HEK293T (cell line): ENCODE results near the gene TBX18.

Experiments
- CTCF ChIA-PET: fragments of 350-600 bp; formaldehyde crosslinking; extraction: SDS; loops from one replicate; lab custom pipeline; 2021; ENCODE audit warnings: antibody characterized with exemption, inconsistent platforms; lab: Yijun Ruan, JAX
- POLR2A ChIA-PET: fragments of 350-600 bp; formaldehyde crosslinking; extraction: SDS; loops from one replicate; lab custom pipeline; 2020; ENCODE audit warnings: antibody characterized with exemption, inconsistent platforms; lab: Yijun Ruan, JAX
- DNase-seq: peaks from one replicate; pipeline ENCODE4 v3.0.0; 2012; ENCODE audit warnings: mixed read lengths; ENCODE audit errors: extremely low spot score
- ARNT ChIP-seq: fragments of 450-650 bp; IDR thresholded peaks from 2 replicates; pipeline ENCODE4 v1.6.1; 2017; ENCODE audit warnings: mild to moderate bottlenecking
- BHLHE40 ChIP-seq: fragments of 450-650 bp; IDR thresholded peaks from 2 replicates; pipeline ENCODE4 v1.6.1; 2016; ENCODE audit warnings: mild to moderate bottlenecking, moderate library complexity, borderline replicate concordance
- CTBP1 ChIP-seq: fragments of 450-650 bp; IDR thresholded peaks from 2 replicates; pipeline ENCODE4 v1.6.1; 2016; ENCODE audit warnings: borderline replicate concordance
- ELF4 ChIP-seq: fragments of 450-650 bp; IDR thresholded peaks from 2 replicates; pipeline ENCODE4 v1.6.1; 2017; ENCODE audit warnings: antibody characterized with exemption
- FOXA1 ChIP-seq: fragments of 450-650 bp; IDR thresholded peaks from 2 replicates; pipeline ENCODE4 v1.6.1; 2016; ENCODE audit warnings: mild to moderate bottlenecking
- FOXK2 ChIP-seq: fragments of 450-650 bp; IDR thresholded peaks from 2 replicates; pipeline ENCODE4 v1.6.1; 2016; ENCODE audit warnings: mild to moderate bottlenecking
- FOXM1 ChIP-seq: fragments of 450-650 bp; IDR thresholded peaks from 2 replicates; pipeline ENCODE4 v1.6.1; 2017; ENCODE audit warnings: mild to moderate bottlenecking, borderline replicate concordance
- HDGF ChIP-seq: fragments of 450-650 bp; IDR thresholded peaks from 2 replicates; pipeline ENCODE4 v1.6.1; 2017; ENCODE audit warnings: antibody characterized with exemption, borderline replicate concordance
- L3MBTL2 ChIP-seq: fragments of 450-650 bp; conservative IDR thresholded peaks from 2 replicates; pipeline ENCODE4 v1.6.1; 2016; ENCODE audit warnings: mild to moderate bottlenecking
- LEF1 ChIP-seq: fragments of 450-650 bp; IDR thresholded peaks from 2 replicates; pipeline ENCODE4 v1.6.1; 2017; ENCODE audit warnings: mild to moderate bottlenecking, borderline replicate concordance
- NFRKB ChIP-seq: fragments of 450-650 bp; IDR thresholded peaks from 2 replicates; pipeline ENCODE4 v1.6.1; 2016; ENCODE audit warnings: mild to moderate bottlenecking, moderate library complexity
- PKNOX1 ChIP-seq: fragments of 450-650 bp; IDR thresholded peaks from 2 replicates; pipeline ENCODE4 v1.6.1; 2016
- SP1 ChIP-seq: fragments of 450-650 bp; IDR thresholded peaks from 2 replicates; pipeline ENCODE4 v1.6.1; 2017
- SUZ12 ChIP-seq: fragments of 450-650 bp; IDR thresholded peaks from 2 replicates; pipeline ENCODE4 v1.6.1; 2016; ENCODE audit warnings: mild to moderate bottlenecking
- TARDBP ChIP-seq: fragments of 450-650 bp; IDR thresholded peaks from 2 replicates; pipeline ENCODE4 v1.6.1; 2016
- ZNF384 ChIP-seq: fragments of 450-650 bp; IDR thresholded peaks from 2 replicates; pipeline ENCODE4 v1.6.1; 2016

Gene TBX18

GRCh38 chr6:84657486-84657885, 106.9 kb downstream of the TBX18 start:
- CTCF ChIA-PET = no interaction called here
- no peak for TF ChIP-seq HDGF
- no peak for DNase-seq
- POLR2A ChIA-PET = no interaction called here

- POLR2A ChIA-PET = no interaction called here
- no peak for TF ChIP-seq SP1
- TF ChIP-seq FOXA1 = no peak
- no peak for TF ChIP-seq BHLHE40
- no peak for TF ChIP-seq LEF1
- no peak for TF ChIP-seq ELF4
- TF ChIP-seq ZNF384 = no peak
- TF ChIP-seq L3MBTL2 = no peak
- TF ChIP-seq SUZ12 = no peak
- no peak for TF ChIP-seq NFRKB
- no peak for TF ChIP-seq TARDBP
- TF ChIP-seq FOXM1 = no peak
- TF ChIP-seq CTBP1 = no peak
- TF ChIP-seq PKNOX1 = no peak
- CTCF ChIA-PET = no interaction called here
- DNase-seq = no peak
Measured at GRCh38 chr6:84657025-84657424, 107.4 kb downstream of the TBX18 start.

- POLR2A ChIA-PET = no interaction called here
- CTCF ChIA-PET = no interaction called here
Measured at GRCh38 chr6:84653027-84653551, 111.3 kb downstream of the TBX18 start.

GRCh38 chr6:84652356-84653026, 111.9 kb downstream of the TBX18 start:
- CTCF ChIA-PET = no interaction called here
- POLR2A ChIA-PET = no interaction called here
- no peak for DNase-seq
- TF ChIP-seq FOXM1 = no peak

More at GRCh38 chr6:84653027-84653551, 111.3 kb downstream of the TBX18 start:
- DNase-seq = no peak
- no peak for TF ChIP-seq FOXA1
- TF ChIP-seq PKNOX1 = no peak
- TF ChIP-seq SP1 = no peak
- no peak for TF ChIP-seq ARNT
- TF ChIP-seq FOXM1 = no peak
- TF ChIP-seq L3MBTL2 = no peak
- TF ChIP-seq CTBP1 = no peak
- no peak for TF ChIP-seq HDGF
- TF ChIP-seq NFRKB = no peak

- no peak for TF ChIP-seq ARNT
- no peak for TF ChIP-seq L3MBTL2
- TF ChIP-seq CTBP1 = no peak
- TF ChIP-seq TARDBP = no peak
- no peak for TF ChIP-seq HDGF
- TF ChIP-seq ELF4 = no peak
- TF ChIP-seq ZNF384 = no peak
- no peak for TF ChIP-seq FOXM1
- DNase-seq = no peak
- ChIA-PET POLR2A (no interaction called here), CTCF (no interaction called here)
Measured at GRCh38 chr6:84651583-84651982, 112.8 kb downstream of the TBX18 start.

GRCh38 chr6:84648444-84648843, 116.0 kb downstream of the TBX18 start:
- CTCF ChIA-PET = no interaction called here
- TF ChIP-seq BHLHE40 (no peak), FOXK2 (no peak), SUZ12 (no peak)
- POLR2A ChIA-PET = no interaction called here
- DNase-seq = no peak

- TF ChIP-seq TARDBP (no peak), FOXA1 (no peak)
- CTCF ChIA-PET = no interaction called here
- POLR2A ChIA-PET = no interaction called here
- DNase-seq = no peak
Measured at GRCh38 chr6:84645563-84646266, 118.7 kb downstream of the TBX18 start.

GRCh38 chr6:84645000-84645399, 119.4 kb downstream of the TBX18 start:
- TF ChIP-seq SP1 = no peak
- no peak for TF ChIP-seq TARDBP
- no peak for TF ChIP-seq L3MBTL2
- no peak for TF ChIP-seq SUZ12
- no peak for TF ChIP-seq ZNF384
- TF ChIP-seq NFRKB = no peak
- TF ChIP-seq BHLHE40 = no peak
- TF ChIP-seq LEF1 = no peak
- TF ChIP-seq FOXK2 = no peak
- no peak for TF ChIP-seq FOXA1
- no peak for TF ChIP-seq HDGF
- TF ChIP-seq PKNOX1 = no peak
- no peak for TF ChIP-seq CTBP1
- TF ChIP-seq ARNT = no peak
- TF ChIP-seq FOXM1 = no peak
- TF ChIP-seq ELF4 = no peak
- ChIA-PET CTCF (no interaction called here), POLR2A (no interaction called here)
- no peak for DNase-seq
